K562 (cell line): ENCODE data around the gene PTGER2.

ENCODE experiments used
- CTCF ChIP-seq, 3 experiments: IDR thresholded peaks in 2 of 3; conservative IDR thresholded peaks in 1 of 3; 2 replicates each; pipeline ENCODE4 v1.5.1; 2011 to 2012; ENCODE audit warnings: low read length in 3 of 3, mild to moderate bottlenecking in 3 of 3, control low read depth in 2 of 3, improper control_type of control experiment in 1 of 3, inconsistent platforms in 1 of 3, low read depth in 1 of 3, mixed read lengths in 1 of 3, moderate library complexity in 1 of 3; ENCODE audit not compliant: insufficient read depth in 2 of 3
- ZNF589 ChIP-seq: fragments of 200-800 bp; sonication (Bioruptor generic); IDR thresholded peaks from 2 replicates; pipeline ENCODE4 v1.6.1; 2016; ENCODE audit warnings: low read depth, missing genetic modification characterization, missing compliant biosample characterization

GRCh38 chr14:52299692-52300278 is 14.3 kb upstream of the PTGER2 start:
- TF ChIP-seq CTCF (IDR thresholded peaks at IDR 0.05 in 2 of 3, conservative IDR thresholded peaks at IDR 0.05 in 1 of 3; ENCODE audit: insufficient read depth in 2 of 3, low read depth in 1 of 3, low read length in 3 of 3) (peak in 2 of 3 experiments; percentile 19 to 68; a peak in 4 of 6 replicates), ZNF589 (no peak)
